Stimulated activated CD8-positive, alpha-beta memory T cell treated with anti-CD3 and anti-CD28 coated beads, Interleukin-2, amount 100 ng/mL, for 1 hour (primary cell): Measurements from ENCODE around the gene SLC9A9.

Experiments
- DNase-seq, 2 donors: peaks; one replicate each; pipeline ENCODE4 v3.0.0-alpha.2; 2020; ENCODE audit warnings: low read depth in 2 of 2

Gene SLC9A9

DNA sequence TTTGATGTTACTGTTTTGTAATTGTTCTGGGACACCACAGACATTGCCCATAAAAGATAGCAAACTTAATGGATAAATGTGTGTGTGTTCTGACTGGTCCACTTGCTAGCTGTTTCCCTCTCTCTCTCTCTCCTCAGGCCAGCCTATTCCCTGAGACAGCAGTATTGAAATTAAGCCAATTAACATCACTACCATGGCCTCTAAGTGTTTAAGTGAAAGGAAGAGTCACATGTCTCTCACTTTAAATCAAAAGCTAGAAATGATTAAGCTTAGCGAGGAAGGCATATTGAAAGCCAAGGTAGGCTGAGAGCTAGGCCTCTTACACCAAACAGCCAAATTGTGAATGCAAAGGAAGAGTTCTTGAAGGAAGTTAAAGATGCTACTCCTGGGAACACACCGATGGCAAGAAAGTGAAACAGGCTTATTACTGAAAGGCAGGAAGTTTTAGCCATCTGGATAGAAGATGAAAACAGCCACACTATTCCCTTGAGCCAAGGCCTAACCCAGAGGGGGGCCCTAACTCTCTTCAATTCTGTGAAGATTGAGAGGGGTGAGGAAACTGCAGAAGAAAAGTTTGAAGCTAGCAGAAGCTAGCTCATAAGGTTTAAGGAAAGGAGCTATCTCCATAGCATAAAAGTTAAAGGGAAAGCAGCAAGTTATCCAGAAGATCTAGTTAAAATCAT is 433.6 kb downstream of the SLC9A9 start:
- DNase-seq, result no peak

DNA sequence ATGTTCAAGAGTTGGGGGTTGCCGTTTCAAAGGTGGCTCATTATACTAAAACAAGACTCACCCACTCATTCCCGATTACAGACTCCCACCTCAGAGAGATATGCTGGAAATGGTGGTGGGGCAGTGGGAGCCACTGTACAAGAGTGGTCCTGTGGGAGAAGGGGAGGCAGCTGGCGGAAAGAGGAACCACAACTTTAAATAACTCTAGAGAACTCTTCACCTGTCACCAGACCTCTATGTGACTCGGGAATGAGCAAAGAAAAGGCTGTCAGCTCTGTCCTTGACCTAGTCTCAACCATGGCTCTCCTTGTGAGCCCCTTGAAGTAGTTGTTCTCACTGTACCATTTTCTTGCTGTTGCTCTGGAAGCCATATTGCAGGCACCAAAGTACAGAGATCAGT is 434.9 kb downstream of the SLC9A9 start:
- DNase-seq, result no peak

DNA sequence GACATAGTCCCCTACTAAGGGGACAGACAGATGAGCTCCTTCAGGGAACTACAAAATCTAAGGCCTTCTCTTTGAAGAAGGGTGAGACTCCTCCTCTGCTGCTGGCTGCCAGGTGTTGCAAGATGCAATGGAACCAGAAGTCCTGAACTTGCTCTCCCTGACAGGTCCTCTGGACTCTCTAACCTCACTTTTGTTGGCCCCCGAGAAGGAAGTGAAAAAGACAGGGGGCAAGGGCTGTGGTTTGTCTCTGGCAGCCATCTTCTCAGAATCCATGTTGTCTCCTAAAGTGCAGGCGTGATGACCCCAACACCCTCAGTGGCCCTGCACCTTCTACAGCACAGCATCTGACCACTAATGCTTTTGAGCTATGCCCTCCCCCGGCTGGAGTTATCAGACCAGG is 436.2 kb downstream of the SLC9A9 start:
- no peak for DNase-seq

DNA sequence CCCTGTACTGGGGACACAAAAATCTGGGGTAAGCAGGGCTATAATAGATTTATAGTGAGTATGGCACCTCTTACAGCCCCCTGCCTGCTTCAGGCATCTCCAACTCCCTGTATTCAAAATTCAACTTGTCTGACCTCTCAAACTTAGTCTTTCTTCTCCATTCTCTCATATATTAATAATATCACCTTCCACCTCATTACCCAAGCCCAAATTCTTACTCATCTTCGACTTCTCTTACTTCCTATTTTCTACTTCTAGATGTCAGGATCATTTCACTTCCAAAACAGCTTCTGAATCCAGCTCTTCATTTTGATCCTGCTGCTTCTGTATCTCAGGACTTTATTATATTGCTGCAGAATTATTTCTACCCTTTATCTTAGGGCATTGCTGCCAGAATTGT is 438.0 kb downstream of the SLC9A9 start:
- DNase-seq, result no peak

DNA sequence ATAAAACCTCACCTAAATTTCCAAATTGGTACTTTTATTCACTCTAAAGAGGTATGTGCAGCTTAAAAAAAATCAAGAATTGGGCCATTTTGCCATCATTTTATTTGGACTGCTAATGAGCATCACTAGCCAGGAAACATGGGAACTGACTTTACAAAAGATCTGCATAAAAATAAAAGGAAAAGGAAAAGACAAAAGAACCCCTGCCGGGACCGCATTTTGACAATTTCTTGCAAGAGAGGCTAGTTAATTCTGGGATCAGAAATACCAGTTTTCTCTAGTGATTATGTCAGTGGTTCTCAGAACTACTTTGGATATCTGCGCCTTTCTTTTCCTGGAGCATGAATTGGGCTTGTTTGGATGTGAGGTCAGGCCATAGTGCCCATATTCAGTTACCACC is 439.5 kb downstream of the SLC9A9 start:
- DNase-seq, result no peak

DNA sequence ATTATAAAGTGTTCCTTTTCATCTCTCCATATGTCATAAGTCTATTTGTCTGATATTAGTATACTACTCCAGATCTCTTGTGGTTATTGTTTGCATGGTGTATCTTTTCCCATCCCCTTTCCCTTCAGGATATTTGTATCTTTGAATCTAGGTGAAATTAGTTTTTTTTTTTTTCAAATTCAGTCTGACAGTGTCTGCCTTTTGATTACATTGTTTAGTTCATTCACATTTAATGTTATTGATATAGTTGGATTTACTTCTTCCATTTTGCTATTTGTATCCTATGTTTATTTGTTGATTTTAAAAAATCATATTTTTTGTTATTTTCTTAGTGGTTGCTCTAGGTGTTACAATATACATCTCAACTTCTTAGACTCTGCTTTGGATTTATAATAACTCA is 445.7 kb downstream of the SLC9A9 start:
- no peak for DNase-seq

DNA sequence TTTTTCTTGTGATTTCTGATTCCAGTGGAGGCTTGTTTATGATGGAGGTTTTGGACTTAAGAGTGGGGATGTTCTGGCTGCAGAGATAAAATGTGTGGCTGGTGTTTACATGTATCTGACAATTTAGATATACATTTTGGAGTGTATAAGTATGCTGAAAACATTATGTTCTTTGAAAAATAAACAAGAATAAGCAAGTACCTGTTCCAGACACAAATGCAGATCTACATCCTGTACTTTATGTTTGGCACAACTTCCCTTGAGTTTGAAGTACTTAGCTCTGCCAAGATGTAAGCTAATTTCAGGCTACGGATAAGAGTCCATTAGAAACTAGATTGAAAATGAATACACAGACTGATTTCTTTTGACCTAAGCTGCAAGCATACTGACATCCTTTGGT is 451.5 kb downstream of the SLC9A9 start:
- no peak for DNase-seq

DNA sequence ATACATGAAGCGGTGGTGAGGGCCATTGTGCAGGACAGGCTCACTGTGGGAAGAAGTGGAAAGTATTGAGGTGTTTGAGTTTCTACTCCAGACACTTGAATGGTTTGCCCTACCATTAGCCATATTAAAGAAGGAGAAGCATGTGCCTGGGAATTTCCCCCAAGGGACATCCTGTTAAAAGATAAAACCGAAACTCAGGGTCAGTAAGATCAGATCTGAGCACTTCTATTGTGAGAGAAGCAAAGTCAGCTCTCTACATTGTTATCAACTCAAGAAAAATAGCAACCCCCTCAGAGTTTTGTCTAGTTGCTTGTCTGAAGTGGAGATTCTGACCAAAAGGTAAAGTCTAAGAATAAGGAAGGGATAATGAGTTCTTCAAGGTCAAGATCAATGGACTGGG is 458.9 kb downstream of the SLC9A9 start:
- DNase-seq, result no peak

DNA sequence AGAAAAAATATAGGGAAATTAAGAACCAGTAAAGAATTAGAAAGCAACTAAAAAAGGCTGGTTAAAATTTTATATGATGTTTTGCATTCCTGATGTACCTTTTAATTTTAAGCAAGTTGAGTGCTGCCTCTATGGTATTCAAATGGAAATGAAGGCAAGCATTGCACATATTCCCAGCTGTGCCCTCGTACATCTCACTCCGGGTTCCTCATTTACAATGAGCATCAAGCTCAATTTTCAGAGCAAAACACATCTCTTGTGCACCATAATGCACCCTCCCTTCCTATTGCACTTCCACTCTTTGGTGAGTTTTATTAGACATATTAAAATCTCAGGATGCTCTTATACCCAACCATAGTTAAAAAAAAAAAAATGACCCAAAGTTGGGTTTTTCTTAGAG is 460.8 kb downstream of the SLC9A9 start:
- no peak for DNase-seq

DNA sequence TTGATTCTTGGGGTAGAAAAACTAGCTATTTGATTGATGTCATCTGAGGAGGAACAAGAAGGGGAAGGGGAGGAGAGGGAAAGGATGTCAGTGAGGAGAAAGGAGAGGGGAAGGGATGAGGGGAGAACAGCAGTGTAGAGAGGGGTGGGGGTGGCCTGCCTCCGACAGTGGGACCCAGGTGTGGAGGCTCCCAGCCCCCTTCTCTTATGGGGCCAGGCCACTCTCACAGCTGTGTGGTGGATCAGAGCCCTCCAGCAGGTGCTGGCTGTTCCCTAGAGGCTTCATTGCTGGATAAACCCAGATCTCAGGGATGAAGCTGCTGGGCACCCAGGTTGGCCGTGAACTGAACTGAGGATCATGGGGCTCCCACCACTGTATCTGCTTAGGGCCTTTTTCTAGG is 464.2 kb downstream of the SLC9A9 start:
- DNase-seq, result no peak

DNA sequence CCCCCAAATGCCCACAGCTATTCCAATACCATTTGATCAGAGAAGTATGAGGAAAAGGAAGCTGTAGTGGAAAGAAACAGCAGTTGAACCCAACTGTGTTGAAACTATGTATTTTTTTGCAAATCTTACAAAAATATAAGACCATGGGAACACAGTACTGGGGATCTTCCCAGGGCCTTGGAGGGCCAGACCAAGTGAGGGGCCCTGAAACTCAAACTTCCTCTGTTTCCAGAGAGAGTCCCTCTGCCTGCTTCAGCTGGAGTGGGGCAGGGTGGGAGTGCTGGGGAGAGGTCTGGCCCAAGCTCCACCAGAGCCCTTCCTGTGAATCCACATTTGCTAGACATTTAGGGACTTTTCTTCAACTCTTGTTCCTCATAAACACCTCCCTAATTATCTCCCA is 464.8 kb downstream of the SLC9A9 start:
- DNase-seq, result no peak

DNA sequence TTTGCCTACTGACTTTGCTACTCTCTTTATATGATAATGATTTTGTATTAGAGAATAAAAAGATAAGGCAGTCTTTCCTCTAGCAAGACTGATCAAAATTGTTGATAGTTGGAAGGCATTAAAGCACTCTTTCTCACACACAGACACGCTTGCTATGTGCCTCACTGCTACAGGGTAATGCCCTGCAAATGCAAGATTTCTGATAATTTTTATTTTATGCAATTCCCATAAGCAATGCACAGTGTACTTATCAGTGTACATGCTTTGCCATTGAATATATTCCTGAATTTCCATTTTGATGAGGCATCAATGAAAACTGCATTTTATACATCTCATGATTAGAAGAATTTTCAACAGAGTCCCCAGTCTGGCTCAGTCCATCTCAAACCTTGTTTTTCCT is 465.5 kb downstream of the SLC9A9 start:
- no peak for DNase-seq

DNA sequence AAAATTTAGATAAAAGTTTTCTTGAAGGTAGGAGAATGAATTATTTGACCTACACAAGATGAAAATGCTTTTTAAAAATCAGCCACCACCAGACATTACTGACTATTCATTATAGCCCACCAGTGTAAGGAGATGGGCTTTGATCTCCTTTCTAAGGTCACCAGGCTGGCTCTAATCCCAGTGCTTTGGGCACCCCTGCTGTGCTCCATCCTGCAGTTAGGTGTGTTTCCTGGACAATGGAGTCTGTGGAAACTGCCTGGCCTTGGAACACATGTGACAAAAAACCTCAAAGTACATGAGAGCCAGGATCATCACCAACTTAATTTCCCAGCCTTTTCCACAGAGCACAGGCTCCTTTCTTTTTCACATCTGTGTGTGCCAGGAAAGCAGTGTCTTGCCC is 467.8 kb downstream of the SLC9A9 start:
- DNase-seq, result no peak

DNA sequence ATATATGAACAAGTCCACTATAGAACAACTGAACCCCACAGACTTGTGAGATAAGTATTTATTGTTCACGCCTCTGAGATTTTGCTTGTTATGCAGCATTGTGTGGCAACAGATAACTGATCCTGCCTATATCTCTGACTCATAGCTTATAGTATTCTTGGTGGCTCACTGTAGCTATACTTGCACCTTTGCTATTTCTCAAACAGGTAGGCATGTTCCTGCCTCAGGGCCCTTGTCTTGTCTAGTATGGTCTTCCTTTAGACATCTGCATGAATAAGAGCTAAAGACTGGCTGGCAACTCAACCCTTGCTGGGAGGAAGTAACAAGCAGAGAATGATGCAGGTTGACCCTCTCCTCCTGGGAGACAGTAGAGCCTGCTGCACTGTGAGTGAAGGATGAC is 472.6 kb downstream of the SLC9A9 start:
- no peak for DNase-seq

DNA sequence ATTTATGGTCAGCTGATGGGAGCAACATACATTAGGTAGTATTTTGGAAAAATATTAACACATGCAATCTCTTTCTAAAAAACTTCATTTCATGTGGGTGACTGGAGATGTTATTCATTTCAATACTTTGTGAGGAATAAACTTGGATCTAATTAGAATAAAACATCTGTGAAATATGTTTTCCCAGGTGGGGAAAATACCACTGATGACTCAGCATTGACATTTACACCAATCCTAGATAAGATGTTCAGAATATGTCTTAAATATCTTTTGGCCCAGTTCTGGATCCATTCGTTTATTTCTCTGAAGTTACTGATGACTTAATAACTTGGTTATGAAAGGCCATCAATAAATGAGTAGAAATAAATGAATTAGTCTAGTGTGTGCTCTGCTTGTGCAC is 481.1 kb downstream of the SLC9A9 start:
- DNase-seq, result no peak

DNA sequence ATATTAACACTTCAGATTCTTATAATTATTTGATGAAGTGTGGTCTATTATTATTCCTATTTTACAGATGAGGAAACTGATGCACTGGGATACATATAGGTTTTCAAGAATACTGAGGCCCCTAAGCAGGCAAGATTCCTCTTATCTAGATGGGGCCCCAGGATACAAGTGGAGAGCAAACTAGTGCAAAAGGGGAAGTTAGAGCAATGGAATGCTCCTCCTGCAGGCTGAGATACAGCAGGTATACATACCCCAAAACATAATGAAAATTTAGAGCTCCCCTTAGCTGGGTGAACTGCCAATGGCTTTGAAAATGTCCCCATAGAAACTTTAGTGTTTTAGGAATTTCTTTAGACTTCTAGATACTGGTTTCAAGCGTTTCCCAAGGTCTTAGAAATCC is 481.6 kb downstream of the SLC9A9 start:
- no peak for DNase-seq

DNA sequence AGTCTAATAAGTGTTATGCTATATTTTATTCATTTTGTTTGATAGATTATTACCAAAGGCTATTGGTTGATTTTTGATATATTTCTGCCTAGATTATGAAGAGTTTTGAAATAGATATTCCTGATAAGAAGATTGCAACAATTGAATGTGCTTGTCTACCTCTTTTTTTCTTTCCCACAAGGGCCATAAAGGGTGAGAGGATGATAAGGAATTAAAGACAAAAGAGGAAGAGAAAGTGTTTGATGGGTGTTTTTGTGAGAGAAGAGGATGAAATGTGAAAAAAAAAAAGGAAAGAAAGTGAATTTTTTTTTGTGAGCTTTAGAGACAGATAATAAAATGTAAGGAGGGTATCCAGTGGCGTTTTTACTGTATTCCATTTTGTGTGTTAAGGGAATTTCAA is 484.3 kb downstream of the SLC9A9 start:
- DNase-seq, result no peak

DNA sequence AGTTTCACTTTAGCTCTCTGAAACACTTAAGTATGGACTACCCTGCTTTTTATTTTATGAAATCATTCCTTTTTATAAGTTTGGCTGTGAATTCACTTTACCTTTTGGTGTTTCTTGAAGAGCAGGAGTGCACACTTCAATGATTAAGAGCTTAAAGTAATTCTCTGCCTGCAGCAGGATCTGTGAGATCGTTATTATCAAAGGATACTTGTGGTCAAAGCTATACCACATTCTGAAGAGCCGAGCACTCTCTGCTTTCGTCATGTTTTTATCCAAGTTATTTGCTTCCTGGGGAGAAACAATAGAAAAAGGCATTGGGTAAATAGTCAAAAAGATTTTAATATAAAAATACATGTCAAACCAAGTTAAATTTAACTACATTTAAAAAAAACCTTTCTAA is 485.0 kb downstream of the SLC9A9 start:
- DNase-seq, result no peak

DNA sequence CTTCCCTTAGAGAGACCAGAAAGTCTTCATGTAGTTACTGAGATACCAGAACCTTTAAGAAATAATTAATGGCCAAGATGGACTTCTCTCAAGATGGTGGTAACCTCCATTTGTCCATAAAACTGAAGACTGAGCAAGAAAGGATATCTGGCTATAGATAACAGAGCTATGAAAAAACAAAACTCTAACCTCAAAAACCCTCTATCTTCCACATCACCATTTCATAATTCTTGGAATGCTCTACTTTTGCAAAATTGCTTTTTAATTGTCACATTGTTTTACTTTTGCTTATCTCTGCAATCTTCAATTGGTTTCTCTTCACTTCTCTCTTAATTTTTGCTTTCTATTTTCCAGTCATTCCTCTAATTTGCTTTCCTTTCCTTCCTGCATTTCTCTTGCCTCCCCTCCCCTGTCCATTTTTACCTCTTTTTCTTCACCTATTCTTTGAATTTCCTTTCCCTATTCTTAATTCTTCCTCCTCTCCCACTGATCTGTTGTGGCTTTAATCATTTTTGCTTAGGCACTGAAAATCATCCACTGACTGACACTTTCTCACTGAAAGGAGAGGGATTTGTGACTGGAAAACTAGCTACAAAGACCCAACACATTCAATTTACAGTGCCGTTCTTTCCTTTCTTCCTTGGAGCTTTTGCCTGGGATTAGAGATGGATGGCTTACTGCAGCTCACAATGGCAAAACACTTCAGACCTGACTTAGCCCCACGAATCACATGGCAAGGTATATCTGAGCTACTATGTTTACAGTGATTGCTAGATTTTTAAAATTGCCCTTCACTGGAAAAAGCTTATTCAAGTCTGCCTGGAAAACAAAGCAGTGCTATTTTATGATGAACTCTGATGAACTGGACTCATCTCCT is 485.9 kb downstream of the SLC9A9 start:
- DNase-seq, result no peak

DNA sequence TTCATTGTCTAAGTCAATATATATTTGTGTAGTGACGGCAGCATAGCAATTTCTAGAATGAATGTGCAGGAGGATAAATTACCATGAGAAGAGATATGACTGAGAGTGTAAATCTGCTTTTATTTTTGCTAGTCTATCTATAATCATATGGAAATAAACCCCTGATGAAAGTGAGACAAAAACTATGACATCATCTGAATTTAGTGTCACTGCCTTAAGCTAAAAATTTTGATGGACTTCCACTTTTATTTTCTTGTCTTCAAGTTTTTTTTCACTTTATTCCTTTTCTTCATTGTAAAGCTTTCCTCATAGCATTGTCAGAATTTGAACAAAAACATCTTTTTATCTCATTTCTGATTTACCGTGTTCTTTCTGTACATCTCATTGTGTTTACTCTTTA is 486.7 kb downstream of the SLC9A9 start:
- no peak for DNase-seq

DNA sequence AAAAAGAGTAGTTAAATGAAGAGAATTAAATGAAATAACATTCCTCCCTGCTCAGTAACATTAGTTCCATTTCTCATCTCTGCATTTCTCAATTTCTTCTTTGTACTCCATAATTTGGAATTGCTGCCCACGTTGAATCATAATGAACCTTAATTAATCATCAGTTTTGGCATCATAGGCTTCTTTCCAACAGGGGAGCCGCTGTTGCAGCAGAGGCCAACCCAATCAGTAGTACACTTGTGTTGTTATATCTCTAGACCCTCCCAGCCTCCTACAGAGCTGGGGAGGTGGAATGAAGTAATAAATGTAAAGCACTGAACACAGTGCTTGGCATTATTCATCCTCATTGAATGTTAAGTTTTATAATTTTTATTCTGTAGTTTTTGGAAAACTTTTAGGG is 488.0 kb downstream of the SLC9A9 start:
- no peak for DNase-seq

DNA sequence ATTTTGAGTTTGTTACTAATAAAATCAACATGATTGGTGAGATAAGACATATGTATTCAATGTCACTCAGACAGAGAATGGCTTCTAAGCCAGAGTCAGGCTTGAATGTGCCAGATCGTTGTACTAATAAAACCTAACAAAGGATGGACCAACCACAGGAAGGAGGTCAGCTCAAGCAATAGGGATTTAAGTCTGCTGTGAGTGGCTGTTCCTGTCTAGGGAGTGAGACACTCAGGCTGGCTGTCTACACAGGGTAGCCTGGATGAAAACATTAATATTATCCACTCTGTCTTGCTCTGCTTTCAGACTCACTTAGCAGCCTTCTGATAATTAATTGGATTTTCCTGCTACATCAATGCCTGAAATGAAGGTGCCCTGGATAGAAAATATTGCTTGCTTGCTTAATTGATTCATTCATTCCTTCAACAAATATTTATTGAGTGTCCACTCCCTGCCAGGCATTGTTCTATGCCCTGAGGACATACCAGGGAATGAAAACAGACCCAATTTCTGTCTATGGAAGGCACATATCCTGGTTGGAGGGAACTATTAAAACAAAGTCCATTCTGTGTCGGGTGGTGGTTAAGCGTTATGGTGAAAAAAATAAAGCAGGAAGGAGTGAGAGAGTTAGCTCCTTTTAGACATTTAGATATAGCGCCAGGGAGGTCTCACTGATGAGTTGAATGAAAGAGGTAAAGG is 489.3 kb downstream of the SLC9A9 start:
- no peak for DNase-seq
